ENCODE data around the gene CHRNB4.

DNA sequence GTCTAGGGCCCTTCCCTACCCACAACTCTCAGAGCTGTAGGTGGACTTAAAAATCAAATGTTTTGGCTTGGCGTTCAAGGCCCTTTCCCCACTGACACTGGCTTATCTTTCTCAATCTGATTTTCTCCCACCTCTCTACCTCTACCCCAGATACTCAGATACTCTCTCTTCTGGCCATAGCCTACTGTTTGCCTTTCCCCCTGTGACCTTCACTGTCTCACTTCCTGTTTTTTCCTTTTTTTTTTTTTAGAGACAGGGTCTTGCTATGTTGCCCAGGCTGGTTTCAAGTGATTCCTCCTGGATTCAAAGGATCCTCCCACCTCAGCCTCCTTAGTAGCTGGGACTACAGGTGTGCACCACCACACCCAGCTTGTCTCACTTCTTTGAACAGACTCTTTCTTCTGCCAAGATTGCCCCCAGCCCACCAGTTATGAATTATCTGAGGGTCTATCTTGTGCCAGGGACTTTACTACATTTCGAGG is 4.6 kb downstream of the CHRNB4 start:
- no peak for TF ChIP-seq EP300 (IDR thresholded peaks at IDR 0.05)
- TF ChIP-seq, protein P1, sequence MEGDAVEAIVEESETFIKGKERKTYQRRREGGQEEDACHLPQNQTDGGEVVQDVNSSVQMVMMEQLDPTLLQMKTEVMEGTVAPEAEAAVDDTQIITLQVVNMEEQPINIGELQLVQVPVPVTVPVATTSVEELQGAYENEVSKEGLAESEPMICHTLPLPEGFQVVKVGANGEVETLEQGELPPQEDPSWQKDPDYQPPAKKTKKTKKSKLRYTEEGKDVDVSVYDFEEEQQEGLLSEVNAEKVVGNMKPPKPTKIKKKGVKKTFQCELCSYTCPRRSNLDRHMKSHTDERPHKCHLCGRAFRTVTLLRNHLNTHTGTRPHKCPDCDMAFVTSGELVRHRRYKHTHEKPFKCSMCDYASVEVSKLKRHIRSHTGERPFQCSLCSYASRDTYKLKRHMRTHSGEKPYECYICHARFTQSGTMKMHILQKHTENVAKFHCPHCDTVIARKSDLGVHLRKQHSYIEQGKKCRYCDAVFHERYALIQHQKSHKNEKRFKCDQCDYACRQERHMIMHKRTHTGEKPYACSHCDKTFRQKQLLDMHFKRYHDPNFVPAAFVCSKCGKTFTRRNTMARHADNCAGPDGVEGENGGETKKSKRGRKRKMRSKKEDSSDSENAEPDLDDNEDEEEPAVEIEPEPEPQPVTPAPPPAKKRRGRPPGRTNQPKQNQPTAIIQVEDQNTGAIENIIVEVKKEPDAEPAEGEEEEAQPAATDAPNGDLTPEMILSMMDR (IDR thresholded peaks at IDR 0.05), result no peak
- no peak for TF ChIP-seq POLR2AphosphoS5 (IDR thresholded peaks at IDR 0.05)
- TF ChIP-seq POLR2A (IDR thresholded peaks at IDR 0.05), result no peak

Data from gastroesophageal sphincter (tissue), 3 donors.